DOHH2 (cell line): ENCODE measurements around the gene ECSCR.

Experiments
- EZH2phosphoT487 ChIP-seq: fragments of 200-600 bp; sonication (generic); IDR thresholded peaks from 2 replicates; pipeline ENCODE4 v1.6.1; 2017; ENCODE audit warnings: borderline replicate concordance, mild to moderate bottlenecking, antibody characterized with exemption, low read length, moderate library complexity, mixed read lengths
- TF ChIP-seq, protein P1 (sequence below): fragments of 200-600 bp; sonication (generic); IDR thresholded peaks from one replicate; pipeline ENCODE4 v1.5.1; 2014; ENCODE audit warnings: antibody characterized with exemption, mild to moderate bottlenecking, low read depth, low read length; ENCODE audit not compliant: poor library complexity, severe bottlenecking

DNA sequence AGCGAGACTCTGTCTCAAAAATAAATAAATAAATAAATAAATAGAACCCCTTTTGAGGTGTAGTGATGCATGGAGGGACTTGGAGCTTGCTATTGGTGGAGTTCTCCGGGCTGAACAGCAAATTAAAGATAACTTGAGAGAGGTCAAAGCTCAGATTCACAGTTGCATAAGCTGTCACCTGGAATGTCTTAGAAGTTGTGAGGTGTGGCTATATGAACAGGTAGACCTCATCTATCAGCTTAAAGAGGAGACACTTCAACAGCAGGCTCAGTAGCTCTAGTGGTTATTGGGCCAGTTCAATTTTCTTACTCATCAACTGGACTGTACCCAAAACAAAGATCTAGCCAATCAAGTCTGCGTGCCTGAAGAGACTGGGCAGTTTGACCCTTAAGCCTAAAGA is 31.7 kb upstream of the ECSCR start:
- TF ChIP-seq, protein P1, sequence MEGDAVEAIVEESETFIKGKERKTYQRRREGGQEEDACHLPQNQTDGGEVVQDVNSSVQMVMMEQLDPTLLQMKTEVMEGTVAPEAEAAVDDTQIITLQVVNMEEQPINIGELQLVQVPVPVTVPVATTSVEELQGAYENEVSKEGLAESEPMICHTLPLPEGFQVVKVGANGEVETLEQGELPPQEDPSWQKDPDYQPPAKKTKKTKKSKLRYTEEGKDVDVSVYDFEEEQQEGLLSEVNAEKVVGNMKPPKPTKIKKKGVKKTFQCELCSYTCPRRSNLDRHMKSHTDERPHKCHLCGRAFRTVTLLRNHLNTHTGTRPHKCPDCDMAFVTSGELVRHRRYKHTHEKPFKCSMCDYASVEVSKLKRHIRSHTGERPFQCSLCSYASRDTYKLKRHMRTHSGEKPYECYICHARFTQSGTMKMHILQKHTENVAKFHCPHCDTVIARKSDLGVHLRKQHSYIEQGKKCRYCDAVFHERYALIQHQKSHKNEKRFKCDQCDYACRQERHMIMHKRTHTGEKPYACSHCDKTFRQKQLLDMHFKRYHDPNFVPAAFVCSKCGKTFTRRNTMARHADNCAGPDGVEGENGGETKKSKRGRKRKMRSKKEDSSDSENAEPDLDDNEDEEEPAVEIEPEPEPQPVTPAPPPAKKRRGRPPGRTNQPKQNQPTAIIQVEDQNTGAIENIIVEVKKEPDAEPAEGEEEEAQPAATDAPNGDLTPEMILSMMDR, result no peak
- TF ChIP-seq EZH2phosphoT487, result no peak
